Thoracic aorta endothelial cell (primary cell): Measurements from ENCODE around the gene AKAP8L. TPM values are rescaled to one million over a fixed set of nuclear protein-coding genes. Genes with fewer than 3 reads are reported as not detected.

Experiments used
- small RNA-seq: library from RNA; depleted of rRNA; stranded (forward); fragments of <200 nt; gene quantifications from one replicate; pipeline ENCODE3, GENCODE V24; 2012
- total RNA-seq: library from RNA; depleted of rRNA; stranded (reverse); fragments of >200 nt; gene quantifications from 2 replicates; pipeline ENCODE4 v1.2.3, GENCODE V29; 2012

The AKAP8L gene, protein sequence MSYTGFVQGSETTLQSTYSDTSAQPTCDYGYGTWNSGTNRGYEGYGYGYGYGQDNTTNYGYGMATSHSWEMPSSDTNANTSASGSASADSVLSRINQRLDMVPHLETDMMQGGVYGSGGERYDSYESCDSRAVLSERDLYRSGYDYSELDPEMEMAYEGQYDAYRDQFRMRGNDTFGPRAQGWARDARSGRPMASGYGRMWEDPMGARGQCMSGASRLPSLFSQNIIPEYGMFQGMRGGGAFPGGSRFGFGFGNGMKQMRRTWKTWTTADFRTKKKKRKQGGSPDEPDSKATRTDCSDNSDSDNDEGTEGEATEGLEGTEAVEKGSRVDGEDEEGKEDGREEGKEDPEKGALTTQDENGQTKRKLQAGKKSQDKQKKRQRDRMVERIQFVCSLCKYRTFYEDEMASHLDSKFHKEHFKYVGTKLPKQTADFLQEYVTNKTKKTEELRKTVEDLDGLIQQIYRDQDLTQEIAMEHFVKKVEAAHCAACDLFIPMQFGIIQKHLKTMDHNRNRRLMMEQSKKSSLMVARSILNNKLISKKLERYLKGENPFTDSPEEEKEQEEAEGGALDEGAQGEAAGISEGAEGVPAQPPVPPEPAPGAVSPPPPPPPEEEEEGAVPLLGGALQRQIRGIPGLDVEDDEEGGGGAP
- 56.1 and 62.2 TPM in 2 replicates for total RNA-seq

DNA sequence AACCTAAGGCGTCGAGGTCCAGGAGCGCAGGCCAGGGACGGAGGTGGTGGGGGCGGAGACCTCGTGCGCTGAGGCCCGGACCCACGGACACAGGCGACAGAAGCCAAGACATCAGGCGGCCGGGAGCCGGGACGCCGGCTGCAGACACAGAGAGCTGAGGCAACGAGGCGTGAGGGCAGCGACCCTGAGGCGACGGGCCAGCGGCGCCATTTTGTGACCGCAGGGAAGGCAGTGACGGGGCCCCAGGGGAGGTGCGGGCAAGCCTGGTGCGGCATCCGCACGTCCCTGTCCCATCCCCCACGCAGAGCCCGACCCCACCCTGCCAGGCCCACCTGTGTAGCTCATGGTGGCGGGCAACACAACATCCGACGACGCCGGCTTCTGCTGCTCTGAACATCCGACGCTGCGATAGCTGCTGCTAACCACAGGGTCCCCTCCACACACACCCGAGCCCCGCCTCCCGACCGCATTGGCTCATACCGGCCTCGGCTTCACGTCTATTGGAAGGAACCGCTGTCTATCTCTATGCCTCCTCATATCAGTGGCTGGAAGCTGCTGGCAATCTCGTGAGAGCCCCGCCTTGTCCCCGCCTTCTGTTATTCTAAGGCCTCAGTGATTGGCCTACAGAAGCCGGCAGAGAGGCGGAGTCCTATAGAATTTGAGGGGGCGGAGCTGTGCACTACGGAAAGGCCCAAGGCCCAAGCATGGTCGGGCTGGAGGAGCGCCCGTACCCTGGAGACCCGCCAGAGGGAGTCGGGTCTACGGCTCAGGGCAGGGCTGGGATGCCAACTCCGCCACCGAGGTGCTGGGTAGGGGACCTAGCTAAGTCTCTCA, at the start of gene AKAP8L:
TSS of gene AKAP8L (minus strand) at position 410 of the 834 bp plus-strand sequence. CDS start at position 345, 65 bp downstream.

DNA sequence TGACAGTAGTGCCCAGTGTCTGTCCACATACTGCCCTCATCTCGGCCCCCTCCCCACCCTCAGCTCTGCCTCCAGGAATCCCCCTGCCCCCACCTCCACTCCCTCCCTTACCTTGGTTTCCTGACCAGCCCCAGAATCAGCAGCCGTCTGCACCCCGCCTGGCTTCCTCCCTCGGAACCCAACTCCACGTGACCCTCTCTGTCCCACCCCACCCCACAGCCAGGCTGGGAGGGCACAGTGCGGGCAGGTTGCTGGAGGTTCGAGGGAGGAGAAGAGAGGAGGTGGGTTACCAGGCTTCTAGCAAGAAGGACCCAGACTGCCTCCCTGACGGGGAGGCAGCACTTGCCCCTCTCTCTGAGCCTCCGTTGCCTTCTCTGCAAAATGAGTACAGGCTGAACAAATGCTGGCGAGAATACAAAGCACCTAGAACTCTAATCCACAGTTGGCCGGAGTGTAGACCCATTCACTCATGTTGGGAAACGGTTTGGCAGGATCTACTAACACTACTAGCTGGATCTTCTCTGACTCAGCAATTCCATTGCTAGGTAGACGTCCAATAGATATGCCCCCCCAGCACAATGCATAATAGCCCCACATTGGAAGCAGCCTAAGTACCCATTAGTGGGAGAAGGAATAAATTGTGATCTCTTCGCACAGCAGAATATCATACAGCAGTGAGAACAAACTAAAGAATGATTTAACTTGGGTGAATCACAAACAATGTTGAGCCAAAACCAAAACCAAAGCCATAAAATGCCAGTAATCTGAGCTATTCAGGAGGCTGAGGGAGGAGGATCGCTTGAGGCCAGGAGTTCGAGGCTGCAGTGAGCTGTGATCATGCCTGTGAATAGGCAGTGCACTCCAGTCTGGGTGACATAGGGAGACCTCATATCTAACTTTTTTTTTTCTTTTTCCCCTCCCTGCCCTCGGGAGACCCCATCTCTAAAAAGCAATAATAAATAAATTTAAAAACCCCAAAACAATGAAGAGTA, 45.9 kb upstream of the AKAP8L start, which contains the start of gene RASAL3:
TSS of gene RASAL3 (minus strand) at position 151 of the 992 bp plus-strand sequence. CDS start 186 bp downstream, outside the sequence.

DNA sequence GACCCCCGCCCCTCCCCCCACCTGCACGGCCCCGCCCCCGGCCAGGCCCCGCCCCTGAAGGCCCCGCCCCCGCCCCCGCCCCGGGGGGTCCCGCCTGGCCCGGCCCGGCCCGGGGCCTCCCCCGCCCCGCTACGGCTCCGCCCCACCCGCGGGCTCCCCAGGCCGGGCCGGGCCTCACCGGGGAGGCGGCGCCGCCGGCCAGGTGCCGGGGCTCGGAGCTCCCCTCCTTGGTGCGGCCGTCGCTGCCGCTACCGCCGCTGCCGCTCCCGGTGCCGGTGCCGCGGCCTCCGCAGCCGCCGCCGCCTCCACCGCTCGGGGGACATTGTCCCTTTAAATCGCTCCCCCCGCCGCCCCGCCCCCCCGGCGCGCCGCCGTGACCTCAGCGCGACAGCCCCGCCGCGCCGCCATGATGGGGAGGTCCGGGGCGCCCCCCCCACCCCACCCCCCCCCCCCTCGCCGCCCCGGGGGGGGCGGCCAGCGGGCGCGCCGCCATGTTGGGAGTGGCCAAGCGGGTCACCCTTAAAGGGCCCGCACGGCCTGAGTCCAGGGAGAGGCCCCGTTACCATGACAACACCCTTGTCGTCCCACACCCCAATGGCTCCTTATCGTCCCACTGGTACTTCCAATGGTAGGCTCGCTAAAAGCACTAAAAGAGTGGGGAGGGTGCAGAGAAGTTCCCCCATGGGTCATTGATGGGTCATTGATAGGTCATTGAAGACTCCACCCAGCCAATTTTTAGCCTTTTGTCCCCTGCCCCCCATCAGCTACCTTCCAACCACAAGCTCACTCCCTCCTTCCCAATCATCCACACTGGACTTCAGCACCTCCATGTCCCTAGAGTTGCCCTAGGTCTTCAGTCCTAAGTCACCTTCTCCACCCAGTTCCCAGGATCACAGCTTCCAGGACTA, 31.1 kb upstream of the AKAP8L start, which contains the start of gene WIZ:
TSS of gene WIZ (minus strand) at position 337 of the 908 bp plus-strand sequence. CDS start 1,649 bp downstream, outside the sequence.

DNA sequence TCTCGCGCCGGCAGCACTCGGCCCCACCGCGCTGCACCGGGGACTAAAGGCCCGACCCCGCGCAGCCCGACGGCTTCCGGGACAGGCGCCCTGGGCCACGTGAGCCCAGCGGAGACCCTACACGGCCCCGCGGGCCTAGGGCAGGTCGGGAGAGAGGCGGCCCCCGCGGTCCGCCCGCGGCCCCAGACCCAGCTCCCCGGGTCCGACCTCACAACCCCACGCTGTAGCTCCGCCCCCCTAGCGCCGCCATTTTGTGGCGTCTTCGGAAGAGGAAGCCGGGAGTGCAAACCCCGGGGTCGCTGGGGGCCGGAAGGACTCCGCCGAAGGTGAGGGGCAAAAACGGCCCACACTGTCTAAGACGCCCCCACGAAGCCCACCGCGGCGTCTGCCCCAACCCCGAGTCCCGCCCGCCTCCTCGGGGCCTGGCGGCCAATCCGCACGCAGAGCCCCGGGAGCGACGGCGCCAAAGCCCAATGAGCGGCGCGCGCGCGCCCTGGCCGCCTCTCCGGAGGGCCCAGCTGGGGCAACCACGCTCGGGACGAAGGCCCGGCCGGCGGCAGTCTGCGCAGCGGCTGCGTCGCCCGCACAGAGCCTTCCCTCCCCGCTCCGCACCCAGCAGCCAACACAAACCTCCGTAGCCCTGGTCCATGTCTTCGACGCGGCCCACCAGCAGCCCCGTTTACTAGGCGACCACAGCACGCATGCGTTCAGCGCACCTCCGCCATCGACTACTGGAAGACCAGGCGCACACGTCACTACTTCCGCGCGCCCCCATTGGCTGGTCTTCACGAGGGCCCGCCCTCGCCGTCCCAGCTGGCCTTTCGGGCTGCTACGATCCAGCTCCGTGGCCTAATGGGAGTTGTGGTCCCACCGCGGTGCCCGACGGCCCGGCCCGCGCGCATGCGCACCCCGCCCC, 39.4 kb downstream of the AKAP8L start, which contains the start of gene AKAP8:
TSS of gene AKAP8 (minus strand) at position 705 of the 916 bp plus-strand sequence. CDS start at position 649, 56 bp downstream.

DNA sequence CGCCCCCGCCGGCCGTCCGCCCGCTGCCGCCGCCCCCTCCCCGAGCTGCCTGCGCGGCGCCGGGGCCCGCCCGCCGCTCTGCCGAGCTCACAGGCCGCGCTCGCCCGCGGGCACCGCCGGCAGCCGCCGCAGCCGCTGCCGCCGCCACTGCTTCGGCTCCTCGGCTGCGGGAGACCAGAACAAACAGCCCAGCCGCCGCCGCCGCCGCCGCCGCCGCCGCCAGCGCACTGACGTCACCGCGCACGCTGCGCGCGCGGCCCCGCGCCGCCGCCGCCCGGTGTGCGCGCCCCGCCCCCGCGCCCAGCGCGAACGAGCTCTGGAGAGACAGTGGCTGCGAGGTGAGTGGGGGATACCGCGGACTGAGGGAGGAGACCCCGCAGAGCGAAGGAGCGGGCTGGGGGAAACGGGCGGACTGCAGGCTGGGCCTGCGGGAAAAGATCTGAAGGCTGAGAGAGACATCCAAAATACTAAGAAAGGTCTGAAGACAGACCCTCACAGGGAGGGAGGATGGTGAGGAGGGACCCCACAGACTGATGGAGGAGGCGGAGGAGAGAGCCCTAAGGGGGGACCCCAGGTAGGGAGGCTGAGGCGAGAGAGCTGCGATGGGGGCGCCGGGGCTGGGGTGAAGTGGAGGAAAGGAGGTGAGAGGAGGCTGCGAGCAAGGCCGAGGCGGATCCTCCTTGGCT, 86.3 kb downstream of the AKAP8L start, which contains the start of gene BRD4:
TSS of gene BRD4 (minus strand) at position 229 of the 686 bp plus-strand sequence. CDS start 59,440 bp downstream, outside the sequence.

Small RNAs within 50 kb of the gene (small RNA-seq; reads per million reads assigned to genes)
- not detected for gene AC005776.1
- not detected for gene MIR1470

Other genes starting within 250 kb of the AKAP8L start
- 0.22 and 0.80 TPM in 2 replicates for gene NOTCH3, start 218.0 kb downstream of the AKAP8L start, total RNA-seq
- gene EPHX3, start 186.5 kb downstream of the AKAP8L start, total RNA-seq, result not detected in 2 replicates
- 29.4 and 38.1 TPM in 2 replicates for gene BRD4, start 86.4 kb downstream of the AKAP8L start, total RNA-seq
- 22.4 and 22.5 TPM in 2 replicates for gene AKAP8, start 39.2 kb downstream of the AKAP8L start, total RNA-seq
- gene WIZ, start 31.0 kb upstream of the AKAP8L start, total RNA-seq, result 12.4 and 15.2 TPM in 2 replicates
- gene RASAL3, start 45.6 kb upstream of the AKAP8L start, total RNA-seq, result 0.40 and 2.4 TPM in 2 replicates
- not detected in 2 replicates for gene PGLYRP2, start 60.5 kb upstream of the AKAP8L start, total RNA-seq
- not detected in 2 replicates for gene CYP4F22, start 89.5 kb upstream of the AKAP8L start, total RNA-seq
- not detected in 2 replicates for gene CYP4F8, start 196.2 kb upstream of the AKAP8L start, total RNA-seq
- under 0.01 and 0.07 TPM in 2 replicates for gene CYP4F3, start 221.9 kb upstream of the AKAP8L start, total RNA-seq